NB4 (cell line): ENCODE data around the gene GRM5.
"Not testable (repeated sequence)": the region's sequence is repeated elsewhere in the genome, so short reads cannot be mapped to it uniquely, and the experiment has no call there.

Experiments
- POLR2A ChIP-seq: IDR thresholded peaks from 2 replicates; pipeline ENCODE4 v1.6.1; 2011; ENCODE audit warnings: mild to moderate bottlenecking; ENCODE audit not compliant: insufficient read length; ENCODE audit errors: extremely low read depth
- TF ChIP-seq, protein P1 (sequence below): IDR thresholded peaks from one replicate; pipeline ENCODE4 v1.5.1; 2012; ENCODE audit warnings: low read depth, low read length
- TF ChIP-seq, protein P2 (sequence below): IDR thresholded peaks from 2 replicates; pipeline ENCODE4 v1.6.1; 2011; ENCODE audit warnings: low read depth, low read length

DNA sequence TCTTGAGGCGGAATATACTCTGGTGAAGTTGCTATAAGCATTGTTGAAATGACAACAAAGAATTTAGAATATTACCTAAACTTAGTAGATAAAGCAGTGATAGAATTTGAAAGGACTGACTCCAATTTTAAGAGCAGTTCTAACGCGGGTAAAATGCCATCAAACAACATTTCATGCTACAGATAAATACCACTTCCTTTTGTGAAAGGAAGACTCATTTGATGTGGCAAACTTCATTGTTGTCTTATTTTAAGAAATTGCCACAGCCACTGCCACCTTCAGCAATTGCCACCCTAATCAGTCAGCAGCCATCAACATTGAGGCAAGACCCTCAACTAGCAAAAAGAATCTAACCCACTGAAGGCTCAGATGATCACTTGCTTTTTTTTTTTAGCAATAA, 220.8 kb downstream of the GRM5 start:
- TF ChIP-seq, protein P1, sequence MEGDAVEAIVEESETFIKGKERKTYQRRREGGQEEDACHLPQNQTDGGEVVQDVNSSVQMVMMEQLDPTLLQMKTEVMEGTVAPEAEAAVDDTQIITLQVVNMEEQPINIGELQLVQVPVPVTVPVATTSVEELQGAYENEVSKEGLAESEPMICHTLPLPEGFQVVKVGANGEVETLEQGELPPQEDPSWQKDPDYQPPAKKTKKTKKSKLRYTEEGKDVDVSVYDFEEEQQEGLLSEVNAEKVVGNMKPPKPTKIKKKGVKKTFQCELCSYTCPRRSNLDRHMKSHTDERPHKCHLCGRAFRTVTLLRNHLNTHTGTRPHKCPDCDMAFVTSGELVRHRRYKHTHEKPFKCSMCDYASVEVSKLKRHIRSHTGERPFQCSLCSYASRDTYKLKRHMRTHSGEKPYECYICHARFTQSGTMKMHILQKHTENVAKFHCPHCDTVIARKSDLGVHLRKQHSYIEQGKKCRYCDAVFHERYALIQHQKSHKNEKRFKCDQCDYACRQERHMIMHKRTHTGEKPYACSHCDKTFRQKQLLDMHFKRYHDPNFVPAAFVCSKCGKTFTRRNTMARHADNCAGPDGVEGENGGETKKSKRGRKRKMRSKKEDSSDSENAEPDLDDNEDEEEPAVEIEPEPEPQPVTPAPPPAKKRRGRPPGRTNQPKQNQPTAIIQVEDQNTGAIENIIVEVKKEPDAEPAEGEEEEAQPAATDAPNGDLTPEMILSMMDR = not testable (repeated sequence)
- TF ChIP-seq POLR2A = not testable (repeated sequence)
- TF ChIP-seq, protein P2, sequence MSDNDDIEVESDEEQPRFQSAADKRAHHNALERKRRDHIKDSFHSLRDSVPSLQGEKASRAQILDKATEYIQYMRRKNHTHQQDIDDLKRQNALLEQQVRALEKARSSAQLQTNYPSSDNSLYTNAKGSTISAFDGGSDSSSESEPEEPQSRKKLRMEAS = not testable (repeated sequence)
